DMS153 (cell line): ENCODE data around the gene SELENOV.

Experiments used
- DNase-seq: peaks from one replicate; lab custom pipeline; 2025; lab: John Stamatoyannopoulos, UW

Gene SELENOV

GRCh38 chr19:39558624-39559117, 43.7 kb downstream of the SELENOV start:
- DNase-seq, result no peak

- DNase-seq, result no peak
These were observed 48.5 kb downstream of the SELENOV start for GRCh38 chr19:39563408-39563807.

- DNase-seq, result no peak
These were observed 51.1 kb downstream of the SELENOV start for GRCh38 chr19:39566064-39566463.

- DNase-seq, result no peak
These were observed 53.7 kb downstream of the SELENOV start for GRCh38 chr19:39568604-39569003.
